ENCODE data around the gene RAB20. TPM values are rescaled to one million over a fixed set of nuclear protein-coding genes. Genes with fewer than 3 reads are reported as not detected.

RAB20 gene
- total and polyA plus RNA-seq, 2 of the 8 experiments (the other 6 are each of a cell fraction or from before 2014, with no cell fraction given): 14.8 to 27.9 TPM

DNA sequence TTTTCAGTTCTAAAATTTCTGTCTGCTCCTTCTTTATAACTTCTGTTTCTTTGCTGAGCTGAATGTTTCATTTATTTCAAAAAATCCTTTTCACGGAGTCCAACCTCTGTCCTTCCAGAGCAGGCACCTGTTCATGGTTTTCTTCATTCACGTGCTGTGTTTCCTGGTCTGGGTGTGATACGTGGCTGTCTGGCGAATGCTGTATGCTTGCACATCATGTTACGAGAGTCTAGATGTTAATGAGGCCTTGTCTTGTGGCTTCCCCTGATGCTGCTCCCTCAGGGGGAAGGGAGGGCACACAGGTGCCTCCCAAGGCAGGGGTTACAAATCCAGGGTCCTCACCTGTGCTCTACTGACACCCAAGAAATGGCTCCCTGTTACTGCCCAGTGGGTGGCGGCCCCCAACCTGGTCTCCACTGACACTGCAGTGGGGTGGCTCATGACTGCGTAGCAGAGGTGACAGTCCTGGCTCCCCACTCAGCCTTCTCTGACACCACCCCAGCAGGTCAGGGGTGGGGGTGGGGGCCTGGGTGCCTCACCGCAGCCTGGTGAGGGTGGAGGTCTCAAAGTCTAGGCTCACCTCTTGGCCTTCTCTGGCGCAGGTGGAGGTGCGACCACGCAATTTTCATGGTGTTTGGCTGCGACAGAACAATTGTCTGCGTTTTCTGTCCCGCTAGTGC is 20.1 kb upstream of the RAB20 start:
- no peak overlapping the region for H2BK12ac ChIP-seq (ENCODE audit: low read depth, low read length)
- no peaks in the 10 kb centered on the region for H3K27me3 ChIP-seq (replicated peaks in 1 of 4; ENCODE audit: control insufficient read depth in 3 of 4, extremely low read depth in 1 of 4, insufficient read depth in 3 of 4, low read length in 3 of 4)
- POLR2A ChIA-PET (ENCODE audit: partially characterized antibody): no interaction called here
- H3K56ac ChIP-seq (replicated peaks; ENCODE audit: insufficient read length, low read depth, low read length): no peak overlapping the region
- TF ChIP-seq BCL11A (IDR thresholded peaks at IDR 0.05; ENCODE audit: low read depth in 2 of 2, low read length in 2 of 2) (no peak), TAF7 (optimal IDR thresholded peaks at IDR 0.05; ENCODE audit: borderline replicate concordance, low read depth, low read length) (no peak), KDM4A (IDR thresholded peaks at IDR 0.05; ENCODE audit: low read depth, low read length, severe bottlenecking) (no peak), RNF2 (IDR thresholded peaks at IDR 0.05; ENCODE audit: borderline replicate concordance, low read depth, low read length, missing control alignments, poor library complexity, severe bottlenecking) (no peak), TAF1 (IDR thresholded peaks at IDR 0.05; ENCODE audit: low read depth, low read length) (no peak)
- FAIRE-seq (no peak), DNase-seq (ENCODE audit: low read depth in 1 of 2, low spot score in 2 of 2) (no peak)
- H3K27ac ChIP-seq (ENCODE audit: low read depth, low read length): no peak overlapping the region
- no peaks in the 10 kb centered on the region for H3K79me2 ChIP-seq (ENCODE audit: control insufficient read depth in 1 of 2, insufficient read depth in 2 of 2, low read length in 2 of 2)
- H3K4ac ChIP-seq (replicated peaks; ENCODE audit: insufficient read length, low read depth, low read length): no peak overlapping the region
- peak overlapping the region; percentile 68; the same call in 1 of the 2 replicates for H4K8ac ChIP-seq (ENCODE audit: extremely low read depth, insufficient read depth, low read length)
- no peak overlapping the region for H3K4me2 ChIP-seq (ENCODE audit: insufficient read depth in 1 of 2, low read depth in 2 of 2, low read length in 2 of 2)
- no peak overlapping the region for H3K18ac ChIP-seq (ENCODE audit: extremely low read depth, low read length)
- no peak overlapping the region for H4K5ac ChIP-seq (ENCODE audit: insufficient read length, low read depth, low read length)
- H2AFZ ChIP-seq (ENCODE audit: low read length): no peak overlapping the region
- H2BK5ac ChIP-seq (ENCODE audit: low read depth, low read length): no peak overlapping the region
- no peak overlapping the region for H4K91ac ChIP-seq (replicated peaks; ENCODE audit: insufficient read length, low read length)
- no peak overlapping the region for H3K9ac ChIP-seq (replicated peaks in 1 of 4; ENCODE audit: extremely low read depth in 1 of 4, low read depth in 3 of 4, low read length in 3 of 4)
- no peak overlapping the region for H2BK120ac ChIP-seq (replicated peaks; ENCODE audit: low read depth, low read length)
- H2BK20ac ChIP-seq (ENCODE audit: low read length): no peak overlapping the region
- H3K4me3 ChIP-seq (ENCODE audit: extremely low read depth in 1 of 4, insufficient read depth in 2 of 4, low read depth in 3 of 4, low read length in 4 of 4): no peak overlapping the region
- CTCF ChIA-PET (ENCODE audit: partially characterized antibody): interaction anchor here (0.8 kb wide), 1 partner anchor 58 kb away, joined by 3 read pairs; no protein-coding TSS in a partner anchor
- no peaks in the 10 kb centered on the region for H3K9me3 ChIP-seq (ENCODE audit: insufficient read depth in 2 of 2, low read depth in 1 of 2, low read length in 1 of 2)
- H3K36me3 ChIP-seq (ENCODE audit: control insufficient read depth in 2 of 4, insufficient read depth in 4 of 4, low read length in 3 of 4): no peaks in the 10 kb centered on the region
- H4K20me1 ChIP-seq (replicated peaks in 1 of 2; ENCODE audit: control insufficient read depth in 1 of 2, insufficient read depth in 2 of 2, low read length in 2 of 2): no peaks in the 10 kb centered on the region
- no peak overlapping the region for H2AK5ac ChIP-seq (ENCODE audit: low read depth, low read length)
- 92% methylated on average over 9 of the region's 14 CpGs; no CpG with 5 or more reads in 1 of the 2 experiments for WGBS, 2 experiments (ENCODE audit: extremely low coverage in 1 of 2, insufficient coverage in 1 of 2, insufficient read length in 1 of 2, insufficient replicate concordance in 2 of 2, low coverage in 1 of 2, low lambda C conversion rate in 2 of 2, missing lambda C conversion rate in 1 of 2)
- no peak overlapping the region for H3K14ac ChIP-seq (ENCODE audit: insufficient read length)
- H3K4me1 ChIP-seq (replicated peaks in 1 of 4; ENCODE audit: control insufficient read depth in 3 of 4, insufficient read depth in 4 of 4, low read length in 3 of 4): no peaks in the 10 kb centered on the region
- no peaks in the 10 kb centered on the region for H3K79me1 ChIP-seq (ENCODE audit: low read depth, low read length)
- H2BK15ac ChIP-seq (ENCODE audit: low read length): no peak overlapping the region
- no peaks in the 10 kb centered on the region for H3K23me2 ChIP-seq (ENCODE audit: low read depth, low read length)
- no peak overlapping the region for H3K23ac ChIP-seq (ENCODE audit: insufficient read length)
